ENCODE results near the gene PIP4K2B. TPM values are rescaled to one million over a fixed set of nuclear protein-coding genes. Genes with fewer than 3 reads are reported as not detected.
"Not testable (repeated sequence)": the region's sequence is repeated elsewhere in the genome, so short reads cannot be mapped to it uniquely, and the experiment has no call there.

Gene PIP4K2B
- total RNA-seq, 2 experiments from 2014 or later, result 42.0 to 45.7 TPM

- no peaks in the 10 kb centered on the region for H3K27me3 Mint-ChIP-seq
Observed at GRCh38 chr17:38729886-38730525, 69.3 kb downstream of the PIP4K2B start, which contains the start of gene CISD3. TSS of gene CISD3 (plus strand) at chr17:38730341. CDS start at chr17:38730359, 18 bp downstream.

GRCh38 chr17:38729368-38729885 lies 69.9 kb downstream of the PIP4K2B start:
- DNase-seq, result no peak
- Mint-ChIP-seq H3K4me3 (peak overlapping the region; percentile 50), H3K27ac (peak overlapping the region; percentile 100), H3K4me1 (peaks cover 79% of the 10 kb centered on the region), H3K27me3 (no peaks in the 10 kb centered on the region), H3K36me3 (ENCODE audit: low read depth) (peaks cover 43% of the 10 kb centered on the region), H3K9me3 (no peaks in the 10 kb centered on the region)
- ChIA-PET POLR2A (interaction anchor here (1.2 to 16.6 kb wide), 8 partner anchors 12 to 171 kb away, joined by 4 to 419 read pairs (median 15); partner anchors contain the start of genes EPOP, LASP1, MLLT6 and PSMB3), CTCF (interaction anchor here (0.8 to 3.5 kb wide), 12 partner anchors 11 to 424 kb away, joined by 3 to 16 read pairs (median 4); partner anchors contain the start of genes EPOP and MLLT6)

More at GRCh38 chr17:38729886-38730525, 69.3 kb downstream of the PIP4K2B start, which contains the start of gene CISD3:
- CTCF ChIA-PET, result interaction anchor here (1.3 to 2.6 kb wide), 4 partner anchors 23 to 52 kb away, joined by 3 to 18 read pairs (median 8); no protein-coding TSS in a partner anchor
- Mint-ChIP-seq H3K27ac (peak within 1 kb of the TSS; percentile 100), H3K4me1 (peaks cover 78% of the 10 kb centered on the region), H3K4me3 (peak within 1 kb of the TSS; percentile 99), H3K36me3 (ENCODE audit: low read depth) (peaks cover 41% of the 10 kb centered on the region), H3K9me3 (no peaks in the 10 kb centered on the region)
- POLR2A ChIA-PET, result interaction anchor here (0.9 to 16.6 kb wide), 11 partner anchors 13 to 124 kb away, joined by 3 to 419 read pairs (median 16); partner anchors contain the start of genes EPOP, MLLT6 and RPL23
- DNase-seq, result peak; percentile 90

GRCh38 chr17:38728290-38728831 lies 71.0 kb downstream of the PIP4K2B start:
- H3K9me3 Mint-ChIP-seq, result no peaks in the 10 kb centered on the region
- peak; percentile 81 for DNase-seq
- peaks cover 46% of the 10 kb centered on the region for H3K36me3 Mint-ChIP-seq (ENCODE audit: low read depth)
- peak overlapping the region; percentile 73 for H3K4me3 Mint-ChIP-seq
- ChIA-PET CTCF (interaction anchor here (0.6 to 3.5 kb wide), 15 partner anchors 10 to 471 kb away, joined by 3 to 16 read pairs (median 5); partner anchors contain the start of genes EPOP, LASP1 and MLLT6), POLR2A (interaction anchor here (0.6 to 16.6 kb wide), 21 partner anchors 9 to 472 kb away, joined by 3 to 419 read pairs (median 5); partner anchors contain the start of genes CWC25, EPOP, LASP1 and MLLT6)
- H3K27ac Mint-ChIP-seq, result peak overlapping the region; percentile 100
- peaks cover 74% of the 10 kb centered on the region for H3K4me1 Mint-ChIP-seq
- H3K27me3 Mint-ChIP-seq, result no peaks in the 10 kb centered on the region

GRCh38 chr17:38727736-38728135 lies 71.6 kb downstream of the PIP4K2B start:
- peak; percentile 78 for DNase-seq
- Mint-ChIP-seq H3K27ac (peak overlapping the region; percentile 100), H3K27me3 (no peaks in the 10 kb centered on the region), H3K9me3 (no peaks in the 10 kb centered on the region), H3K36me3 (ENCODE audit: low read depth) (peaks cover 47% of the 10 kb centered on the region), H3K4me1 (peaks cover 69% of the 10 kb centered on the region), H3K4me3 (peak overlapping the region; percentile 73)
- ChIA-PET CTCF (interaction anchor here (0.6 to 3.5 kb wide), 11 partner anchors 8 to 472 kb away, joined by 3 to 16 read pairs (median 4); partner anchors contain the start of genes EPOP and LASP1), POLR2A (interaction anchor here (0.6 to 16.6 kb wide), 17 partner anchors 10 to 472 kb away, joined by 3 to 419 read pairs (median 6); partner anchors contain the start of genes CWC25, EPOP, LASP1 and MLLT6)

GRCh38 chr17:38726145-38726544 lies 73.2 kb downstream of the PIP4K2B start:
- CTCF ChIA-PET, result interaction anchor here (1.6 to 3.5 kb wide), 2 partner anchors 11 to 19 kb away, joined by 3 to 14 read pairs; no protein-coding TSS in a partner anchor
- not testable (repeated sequence) for H3K27me3 Mint-ChIP-seq, H3K9me3 Mint-ChIP-seq, H3K4me3 Mint-ChIP-seq, DNase-seq
- Mint-ChIP-seq H3K4me1 (peaks cover 57% of the 10 kb centered on the region), H3K36me3 (ENCODE audit: low read depth) (peaks cover 44% of the 10 kb centered on the region), H3K27ac (peak overlapping the region; percentile 70)
- POLR2A ChIA-PET, result interaction anchor here (2.6 to 16.6 kb wide), 3 partner anchors 9 to 128 kb away, joined by 11 to 419 read pairs (median 42); partner anchors contain the start of genes MLLT6 and RPL23

- peaks cover 52% of the 10 kb centered on the region for H3K4me1 Mint-ChIP-seq
- ChIA-PET CTCF (no interaction called here), POLR2A (interaction anchor here (16.6 kb wide), 1 partner anchor 20 kb away, joined by 419 read pairs; the partner anchor contains the start of gene MLLT6)
- H3K4me3 Mint-ChIP-seq, result no peak overlapping the region
- no peak for DNase-seq
- no peaks in the 10 kb centered on the region for H3K27me3 Mint-ChIP-seq
- no peaks in the 10 kb centered on the region for H3K9me3 Mint-ChIP-seq
- H3K27ac Mint-ChIP-seq, result peak overlapping the region; percentile 24
- H3K36me3 Mint-ChIP-seq (ENCODE audit: low read depth), result peaks cover 52% of the 10 kb centered on the region
Observed at GRCh38 chr17:38725066-38725465, 74.3 kb downstream of the PIP4K2B start.

GRCh38 chr17:38724337-38724988 lies 74.9 kb downstream of the PIP4K2B start:
- H3K27ac Mint-ChIP-seq, result peak overlapping the region; percentile 14
- peaks cover 54% of the 10 kb centered on the region for H3K36me3 Mint-ChIP-seq (ENCODE audit: low read depth)
- CTCF ChIA-PET, result interaction anchor here (1.8 kb wide), 1 partner anchor 10 kb away, joined by 7 read pairs; no protein-coding TSS in a partner anchor
- no peak overlapping the region for H3K4me3 Mint-ChIP-seq
- no peaks in the 10 kb centered on the region for H3K9me3 Mint-ChIP-seq
- POLR2A ChIA-PET, result interaction anchor here (16.6 kb wide), 1 partner anchor 20 kb away, joined by 419 read pairs; the partner anchor contains the start of gene MLLT6
- H3K4me1 Mint-ChIP-seq, result peaks cover 51% of the 10 kb centered on the region
- DNase-seq, result no peak
- no peaks in the 10 kb centered on the region for H3K27me3 Mint-ChIP-seq

GRCh38 chr17:38721802-38722201 lies 77.6 kb downstream of the PIP4K2B start:
- Mint-ChIP-seq H3K9me3 (no peaks in the 10 kb centered on the region), H3K4me3 (no peak overlapping the region), H3K27ac (no peak overlapping the region), H3K36me3 (ENCODE audit: low read depth) (peaks cover 52% of the 10 kb centered on the region), H3K27me3 (no peaks in the 10 kb centered on the region), H3K4me1 (peaks cover 26% of the 10 kb centered on the region)
- ChIA-PET POLR2A (interaction anchor here (2.2 to 16.6 kb wide), 2 partner anchors 14 to 17 kb away, joined by 8 to 419 read pairs; partner anchors contain the start of gene MLLT6), CTCF (interaction anchor here (0.6 to 1.5 kb wide), 2 partner anchors 14 to 34 kb away, joined by 3 read pairs; no protein-coding TSS in a partner anchor)
- no peak for DNase-seq

- Mint-ChIP-seq H3K4me3 (no peak overlapping the region), H3K4me1 (peaks cover 20% of the 10 kb centered on the region), H3K27ac (no peak overlapping the region), H3K27me3 (no peaks in the 10 kb centered on the region), H3K9me3 (no peaks in the 10 kb centered on the region), H3K36me3 (ENCODE audit: low read depth) (peaks cover 53% of the 10 kb centered on the region)
- ChIA-PET CTCF (no interaction called here), POLR2A (interaction anchor here (16.6 kb wide), 1 partner anchor 16 kb away, joined by 419 read pairs; the partner anchor contains the start of gene MLLT6)
- no peak for DNase-seq
Observed at GRCh38 chr17:38720941-38721340, 78.4 kb downstream of the PIP4K2B start.

GRCh38 chr17:38719943-38720641 lies 79.3 kb downstream of the PIP4K2B start:
- H3K4me3 Mint-ChIP-seq, result no peak overlapping the region
- H3K4me1 Mint-ChIP-seq, result peaks cover 18% of the 10 kb centered on the region
- no peak overlapping the region for H3K27ac Mint-ChIP-seq

GRCh38 chr17:38719289-38719942 lies 79.9 kb downstream of the PIP4K2B start:
- H3K4me3 Mint-ChIP-seq, result no peak overlapping the region
- H3K4me1 Mint-ChIP-seq, result peaks cover 20% of the 10 kb centered on the region
- H3K36me3 Mint-ChIP-seq (ENCODE audit: low read depth), result peaks cover 62% of the 10 kb centered on the region
- no peaks in the 10 kb centered on the region for H3K27me3 Mint-ChIP-seq
- no peak for DNase-seq
- CTCF ChIA-PET, result interaction anchor here (0.9 to 1.8 kb wide), 4 partner anchors 9 to 42 kb away, joined by 4 to 16 read pairs (median 8); no protein-coding TSS in a partner anchor
- POLR2A ChIA-PET, result interaction anchor here (4.6 to 16.6 kb wide), 2 partner anchors 9 to 15 kb away, joined by 42 to 419 read pairs; partner anchors contain the start of gene MLLT6
- peak overlapping the region; percentile 35 for H3K27ac Mint-ChIP-seq
- H3K9me3 Mint-ChIP-seq, result no peaks in the 10 kb centered on the region

More at GRCh38 chr17:38719943-38720641, 79.3 kb downstream of the PIP4K2B start:
- Mint-ChIP-seq H3K9me3 (no peaks in the 10 kb centered on the region), H3K27me3 (no peaks in the 10 kb centered on the region), H3K36me3 (ENCODE audit: low read depth) (peaks cover 60% of the 10 kb centered on the region)
- ChIA-PET CTCF (interaction anchor here (0.9 kb wide), 1 partner anchor 9 kb away, joined by 4 read pairs; no protein-coding TSS in a partner anchor), POLR2A (interaction anchor here (16.6 kb wide), 1 partner anchor 15 kb away, joined by 419 read pairs; the partner anchor contains the start of gene MLLT6)
- DNase-seq, result no peak
